Nephron (organoid): ENCODE results near the gene GPC5.
A peak's percentile ranks its signal among the peaks of the same experiment; 100 is the strongest.

Experiments used
- H3K27ac Mint-ChIP-seq, 3 experiments: 2 replicates each; pipeline ENCODE4 v1.8.0; 2020; ENCODE audit warnings: mixed read lengths in 3 of 3, mild to moderate bottlenecking in 2 of 3, moderate library complexity in 1 of 3
- H3K27me3 Mint-ChIP-seq: 2 replicates; pipeline ENCODE4 v1.8.0; 2021; ENCODE audit warnings: low read depth, mild to moderate bottlenecking, moderate library complexity, mixed read lengths
- H3K36me3 Mint-ChIP-seq: 2 replicates; pipeline ENCODE4 v1.8.0; 2020; ENCODE audit warnings: low read depth, mixed read lengths
- H3K4me1 Mint-ChIP-seq: 2 replicates; pipeline ENCODE4 v1.8.0; 2020; ENCODE audit warnings: mixed read lengths
- H3K4me3 Mint-ChIP-seq, 3 experiments: 2 replicates each; pipeline ENCODE4 v1.8.0; 2020; ENCODE audit warnings: mild to moderate bottlenecking in 3 of 3, mixed read lengths in 3 of 3, moderate library complexity in 2 of 3
- H3K9me3 Mint-ChIP-seq: 2 replicates; pipeline ENCODE4 v1.8.0; 2020; ENCODE audit warnings: mixed read lengths
- CTCF ChIP-seq, 3 experiments: fragments of 200-600 bp; sonication (generic); IDR thresholded peaks; one replicate each; pipeline ENCODE4 v1.5.0; 2021; ENCODE audit warnings: antibody characterized with exemption in 3 of 3; ENCODE audit not compliant: unreplicated experiment in 3 of 3

GPC5 gene

GRCh38 chr13:92573467-92574057, 1175.1 kb downstream of the GPC5 start:
- no peaks in the 10 kb centered on the region for H3K36me3 Mint-ChIP-seq
- no peaks in the 10 kb centered on the region for H3K9me3 Mint-ChIP-seq
- peaks cover 4% of the 10 kb centered on the region for H3K4me1 Mint-ChIP-seq

GRCh38 chr13:92574499-92574898, 1176.1 kb downstream of the GPC5 start:
- Mint-ChIP-seq H3K4me3 (no peak overlapping the region), H3K27me3 (no peaks in the 10 kb centered on the region), H3K9me3 (no peaks in the 10 kb centered on the region), H3K27ac (no peak overlapping the region), H3K4me1 (peaks cover 4% of the 10 kb centered on the region), H3K36me3 (no peaks in the 10 kb centered on the region)
- TF ChIP-seq CTCF (IDR thresholded peaks at IDR 0.05; ENCODE audit: unreplicated experiment in 3 of 3) = no peak

More at GRCh38 chr13:92573467-92574057, 1175.1 kb downstream of the GPC5 start:
- no peak overlapping the region for H3K4me3 Mint-ChIP-seq
- H3K27ac Mint-ChIP-seq = no peak overlapping the region
- TF ChIP-seq CTCF (IDR thresholded peaks at IDR 0.05; ENCODE audit: unreplicated experiment in 3 of 3) = peak; percentile 36 to 55 (median 48)
- H3K27me3 Mint-ChIP-seq = no peaks in the 10 kb centered on the region

GRCh38 chr13:92575777-92576176, 1177.4 kb downstream of the GPC5 start:
- H3K27me3 Mint-ChIP-seq = no peaks in the 10 kb centered on the region
- H3K4me3 Mint-ChIP-seq = no peak overlapping the region
- H3K9me3 Mint-ChIP-seq = no peaks in the 10 kb centered on the region
- H3K4me1 Mint-ChIP-seq = peaks cover 4% of the 10 kb centered on the region
- no peak for TF ChIP-seq CTCF (IDR thresholded peaks at IDR 0.05; ENCODE audit: unreplicated experiment in 3 of 3)
- H3K27ac Mint-ChIP-seq = no peak overlapping the region
- H3K36me3 Mint-ChIP-seq = no peaks in the 10 kb centered on the region

GRCh38 chr13:92578358-92578757, 1179.9 kb downstream of the GPC5 start:
- no peaks in the 10 kb centered on the region for H3K36me3 Mint-ChIP-seq
- H3K27me3 Mint-ChIP-seq = no peaks in the 10 kb centered on the region
- H3K4me3 Mint-ChIP-seq = no peak overlapping the region
- peaks cover 4% of the 10 kb centered on the region for H3K4me1 Mint-ChIP-seq
- no peak overlapping the region for H3K27ac Mint-ChIP-seq
- TF ChIP-seq CTCF (IDR thresholded peaks at IDR 0.05; ENCODE audit: unreplicated experiment in 3 of 3) = no peak
- H3K9me3 Mint-ChIP-seq = peaks cover 9% of the 10 kb centered on the region

GRCh38 chr13:92589955-92590354, 1191.5 kb downstream of the GPC5 start:
- Mint-ChIP-seq H3K27me3 (no peaks in the 10 kb centered on the region), H3K27ac (no peak overlapping the region), H3K9me3 (no peaks in the 10 kb centered on the region), H3K36me3 (no peaks in the 10 kb centered on the region), H3K4me3 (no peak overlapping the region), H3K4me1 (no peaks in the 10 kb centered on the region)
- no peak for TF ChIP-seq CTCF (IDR thresholded peaks at IDR 0.05; ENCODE audit: unreplicated experiment in 3 of 3)

- no peaks in the 10 kb centered on the region for H3K9me3 Mint-ChIP-seq
- no peaks in the 10 kb centered on the region for H3K36me3 Mint-ChIP-seq
- H3K27ac Mint-ChIP-seq = no peak overlapping the region
- no peaks in the 10 kb centered on the region for H3K4me1 Mint-ChIP-seq
- no peak overlapping the region for H3K4me3 Mint-ChIP-seq
- no peak for TF ChIP-seq CTCF (IDR thresholded peaks at IDR 0.05; ENCODE audit: unreplicated experiment in 3 of 3)
- no peaks in the 10 kb centered on the region for H3K27me3 Mint-ChIP-seq
Measured at GRCh38 chr13:92590503-92590908, 1192.1 kb downstream of the GPC5 start.
